Esophagus squamous epithelium (tissue), 5 donors: ENCODE results near the gene MYO16. TPM values are rescaled to one million over a fixed set of nuclear protein-coding genes. Genes with fewer than 3 reads are reported as not detected.
"Not testable (repeated sequence)": the region's sequence is repeated elsewhere in the genome, so short reads cannot be mapped to it uniquely, and the experiment has no call there.

Experiments
- DNase-seq: peaks from one replicate; lab custom pipeline; 2025; lab: John Stamatoyannopoulos, UW
- H3K27ac ChIP-seq, 4 donors: fragments of 200-600 bp; sonication (generic); one replicate each; pipeline ENCODE4 v1.5.1; 2016 to 2019; ENCODE audit warnings: mild to moderate bottlenecking in 1 of 4
- H3K27me3 ChIP-seq, 4 donors: fragments of 200-600 bp; sonication (generic); 1 replicate in 3 of 4; 2 replicates in 1 of 4; pipeline versions ENCODE4 v1.5.1 to v1.6.0; 2017 to 2021; ENCODE audit warnings: antibody characterized with exemption in 1 of 4
- H3K36me3 ChIP-seq, 3 donors: fragments of 200-600 bp; sonication (generic); one replicate each; pipeline ENCODE4 v1.5.1; 2016 to 2019
- H3K4me1 ChIP-seq, 3 donors: fragments of 200-600 bp; sonication (generic); one replicate each; pipeline ENCODE4 v1.5.1; 2017 to 2019
- H3K4me3 ChIP-seq, 4 donors: fragments of 200-600 bp; sonication (generic); 1 replicate in 3 of 4; 2 replicates in 1 of 4; pipeline ENCODE4 v1.5.1; 2016 to 2019; ENCODE audit warnings: mild to moderate bottlenecking in 2 of 4, moderate library complexity in 1 of 4
- H3K9me3 ChIP-seq, 3 donors: fragments of 200-600 bp; sonication (generic); one replicate each; pipeline ENCODE4 v1.5.1; 2016 to 2019
- POLR2A ChIP-seq, 4 donors: fragments of 450-650 bp; IDR thresholded peaks; one replicate each; pipeline ENCODE4 v1.6.1; 2017; ENCODE audit warnings: antibody characterized with exemption in 4 of 4, mild to moderate bottlenecking in 4 of 4, moderate library complexity in 3 of 4
- WGBS, 2 donors: methylation state at CpG; one replicate each; pipeline ENCODE4 v1.1.5; 2018; 5-methylcytosine and 5-hydroxymethylcytosine counted together
- intact Hi-C: fragments of 100-400 bp; cut with DNase I; formaldehyde crosslinking; loops from one replicate; pipeline ENCODE4 v1.15.0; 2022
- total RNA-seq, 4 donors: library from RNA; depleted of rRNA; stranded (reverse); fragments of >200 nt; gene quantifications; one replicate each; pipeline ENCODE4 v1.1.0, GENCODE V29; 2016
- TF ChIP-seq, protein P1 (sequence below), 6 experiments: fragments of 450-650 bp in 4 of 6; fragments of 200-600 bp in 2 of 6; sonication (generic) in 2 of 6; IDR thresholded peaks; one replicate each; pipeline ENCODE4 v1.5.1; 2016 to 2019; ENCODE audit warnings: antibody characterized with exemption in 6 of 6, mild to moderate bottlenecking in 4 of 6, moderate library complexity in 4 of 6
- donor health status: DM: yes; HTN: yes; CAD: no.

The MYO16 gene
- total RNA-seq, 4 donors from 2014 or later: 0.09 to 2.1 TPM; not detected in 2

DNA sequence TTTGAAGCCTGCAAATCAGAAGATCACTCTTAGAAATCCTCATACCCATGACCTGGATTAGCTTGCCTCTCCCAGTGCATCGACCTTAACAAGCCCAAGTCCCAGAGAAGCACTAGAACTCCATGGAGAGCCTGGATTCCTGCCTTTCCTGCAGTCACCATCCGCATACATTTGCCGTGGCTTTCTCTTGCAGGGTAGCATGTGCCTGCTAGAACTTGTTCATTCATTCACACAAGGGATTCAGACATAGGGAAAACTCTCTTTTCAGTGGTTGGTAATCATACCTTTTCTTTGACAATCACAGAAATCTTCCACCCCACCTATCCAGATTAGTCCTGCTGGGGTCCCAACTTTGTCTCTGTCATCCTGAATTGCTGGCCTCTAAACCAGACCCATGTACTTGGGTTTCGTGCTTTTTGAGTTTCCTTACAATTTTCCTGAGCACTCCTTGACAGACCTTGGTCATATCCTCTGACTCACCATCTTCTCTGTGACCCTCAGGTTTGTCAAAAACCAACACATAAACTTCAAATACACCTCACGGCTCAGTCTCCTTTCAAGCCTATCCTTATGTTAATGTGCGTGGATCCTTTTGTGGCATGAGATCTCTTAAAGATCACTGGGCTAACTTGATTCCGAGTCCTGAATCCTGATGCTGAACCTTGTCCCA is 355.0 kb downstream of the MYO16 start:
- Histone ChIP-seq H3K4me1 (peaks cover 0 to 4% (median 0%) of the 10 kb centered on the region in 3 donors), H3K4me3 (no peak overlapping the region), H3K36me3 (no peaks in the 10 kb centered on the region), H3K9me3 (no peaks in the 10 kb centered on the region), H3K27me3 (no peaks in the 10 kb centered on the region), H3K27ac (no peak overlapping the region)
- intact Hi-C loops: no loop called here
- WGBS, 2 donors: 76 to 78% methylated on average over 7 of the region's 7 CpGs
- no peak for DNase-seq
- TF ChIP-seq, protein P1, sequence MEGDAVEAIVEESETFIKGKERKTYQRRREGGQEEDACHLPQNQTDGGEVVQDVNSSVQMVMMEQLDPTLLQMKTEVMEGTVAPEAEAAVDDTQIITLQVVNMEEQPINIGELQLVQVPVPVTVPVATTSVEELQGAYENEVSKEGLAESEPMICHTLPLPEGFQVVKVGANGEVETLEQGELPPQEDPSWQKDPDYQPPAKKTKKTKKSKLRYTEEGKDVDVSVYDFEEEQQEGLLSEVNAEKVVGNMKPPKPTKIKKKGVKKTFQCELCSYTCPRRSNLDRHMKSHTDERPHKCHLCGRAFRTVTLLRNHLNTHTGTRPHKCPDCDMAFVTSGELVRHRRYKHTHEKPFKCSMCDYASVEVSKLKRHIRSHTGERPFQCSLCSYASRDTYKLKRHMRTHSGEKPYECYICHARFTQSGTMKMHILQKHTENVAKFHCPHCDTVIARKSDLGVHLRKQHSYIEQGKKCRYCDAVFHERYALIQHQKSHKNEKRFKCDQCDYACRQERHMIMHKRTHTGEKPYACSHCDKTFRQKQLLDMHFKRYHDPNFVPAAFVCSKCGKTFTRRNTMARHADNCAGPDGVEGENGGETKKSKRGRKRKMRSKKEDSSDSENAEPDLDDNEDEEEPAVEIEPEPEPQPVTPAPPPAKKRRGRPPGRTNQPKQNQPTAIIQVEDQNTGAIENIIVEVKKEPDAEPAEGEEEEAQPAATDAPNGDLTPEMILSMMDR (IDR thresholded peaks at IDR 0.05): no peak
- no peak for TF ChIP-seq POLR2A (IDR thresholded peaks at IDR 0.05)

DNA sequence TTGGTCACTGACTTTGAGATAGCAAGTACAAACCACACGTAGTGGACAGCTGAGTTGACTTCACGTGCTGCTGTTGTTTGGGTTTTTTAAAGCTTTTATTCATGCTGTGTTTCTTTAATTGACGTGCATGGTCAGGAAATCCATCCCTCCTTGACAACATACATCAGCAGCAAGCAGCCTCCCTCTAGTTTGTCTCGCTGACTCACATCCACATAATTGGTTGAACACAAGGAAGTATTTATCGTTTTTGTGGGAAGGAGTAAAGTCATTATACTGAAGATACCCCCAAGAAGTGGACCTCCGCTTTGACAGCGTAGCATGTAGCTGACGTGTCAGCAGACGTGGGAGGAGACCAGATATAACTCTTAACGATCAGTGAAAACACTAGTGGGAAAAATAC is 355.8 kb downstream of the MYO16 start:
- 89 to 90% methylated on average over 10 of the region's 10 CpGs for WGBS, 2 donors
- Histone ChIP-seq H3K27me3 (no peaks in the 10 kb centered on the region), H3K4me3 (no peak overlapping the region), H3K36me3 (no peaks in the 10 kb centered on the region), H3K4me1 (peaks cover 0 to 4% (median 0%) of the 10 kb centered on the region in 3 donors), H3K9me3 (no peaks in the 10 kb centered on the region), H3K27ac (no peak overlapping the region)
- intact Hi-C loops: no loop called here
- no peak for TF ChIP-seq POLR2A (IDR thresholded peaks at IDR 0.05)
- TF ChIP-seq, protein P1 (IDR thresholded peaks at IDR 0.05): no peak
- no peak for DNase-seq

DNA sequence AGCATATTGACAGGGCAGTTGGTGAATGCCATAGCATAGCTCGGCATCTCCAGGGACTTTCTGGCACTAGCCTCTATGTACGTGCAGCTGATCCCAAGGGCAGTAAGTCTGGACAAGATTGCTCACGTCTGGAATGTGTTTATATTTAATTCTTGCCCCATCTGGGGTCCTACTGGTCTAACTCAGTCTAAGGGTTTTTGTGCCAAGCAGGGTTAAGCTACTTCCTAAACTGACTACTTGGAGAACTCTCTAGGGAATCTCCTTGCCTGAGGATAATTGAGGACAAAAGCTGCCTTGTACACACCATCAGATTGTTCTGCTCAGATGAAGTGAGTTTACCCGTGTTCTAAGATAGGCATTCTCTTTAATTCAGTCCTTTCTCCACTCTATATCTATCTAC is 358.1 kb downstream of the MYO16 start:
- Histone ChIP-seq H3K9me3 (no peaks in the 10 kb centered on the region), H3K27me3 (no peaks in the 10 kb centered on the region), H3K4me3 (no peak overlapping the region), H3K27ac (no peak overlapping the region), H3K36me3 (no peaks in the 10 kb centered on the region), H3K4me1 (no peaks in the 10 kb centered on the region)
- intact Hi-C loops: no loop called here
- 11 to 29% methylated on average over 4 of the region's 4 CpGs for WGBS, 2 donors
- no peak for DNase-seq
- no peak for TF ChIP-seq POLR2A (IDR thresholded peaks at IDR 0.05)
- TF ChIP-seq, protein P1 (IDR thresholded peaks at IDR 0.05): no peak

DNA sequence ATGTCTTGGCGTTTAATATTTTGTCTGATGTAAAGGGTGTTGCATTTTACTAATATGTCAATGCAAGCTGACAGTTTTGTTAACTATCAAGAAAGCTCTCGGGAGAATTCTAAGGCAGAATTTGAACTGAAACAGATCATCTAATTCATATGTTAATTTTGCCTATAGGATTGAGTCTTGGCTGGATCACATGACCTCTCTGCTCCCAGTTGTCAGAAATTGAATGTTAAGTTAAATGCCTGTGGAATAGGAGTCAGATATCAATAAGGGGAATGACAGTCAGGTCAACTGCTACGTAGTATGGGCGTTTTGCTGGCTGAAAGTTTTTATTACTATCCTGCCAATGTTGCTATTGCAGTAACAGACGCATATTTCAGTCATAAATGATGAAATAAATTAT is 358.5 kb downstream of the MYO16 start:
- Histone ChIP-seq H3K27ac (no peak overlapping the region), H3K9me3 (no peaks in the 10 kb centered on the region), H3K36me3 (no peaks in the 10 kb centered on the region), H3K4me3 (no peak overlapping the region), H3K27me3 (no peaks in the 10 kb centered on the region), H3K4me1 (no peaks in the 10 kb centered on the region)
- 43 to 56% methylated on average over 5 of the region's 5 CpGs for WGBS, 2 donors
- DNase-seq: no peak
- intact Hi-C loops: no loop called here
- TF ChIP-seq, protein P1 (IDR thresholded peaks at IDR 0.05): no peak
- TF ChIP-seq POLR2A (IDR thresholded peaks at IDR 0.05): no peak

DNA sequence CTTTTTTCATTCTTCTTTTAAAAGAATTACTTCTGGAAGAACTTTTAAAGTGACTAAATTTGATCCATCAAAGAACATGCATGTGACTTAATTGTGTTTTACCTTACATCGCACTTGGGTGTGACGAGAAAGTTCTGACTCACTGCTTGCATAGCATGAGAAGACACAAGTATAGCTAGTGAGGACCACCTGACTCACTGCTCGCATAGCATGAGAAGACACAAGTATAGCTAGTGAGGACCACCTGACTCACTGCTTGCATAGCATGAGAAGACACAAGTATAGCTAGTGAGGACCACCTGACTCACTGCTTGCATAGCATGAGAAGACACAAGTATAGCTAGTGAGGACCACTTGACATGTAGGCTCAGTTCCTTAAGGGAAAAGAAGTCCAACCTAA is 362.0 kb downstream of the MYO16 start:
- H3K4me1 ChIP-seq, H3K36me3 ChIP-seq, intact Hi-C loops, H3K27ac ChIP-seq, H3K4me3 ChIP-seq, DNase-seq, H3K27me3 ChIP-seq, H3K9me3 ChIP-seq: not testable (repeated sequence)
- WGBS, 2 donors: 32 to 61% methylated on average over 3 of the region's 3 CpGs
